ENCODE results near the gene PTPRD.

The PTPRD gene

DNA sequence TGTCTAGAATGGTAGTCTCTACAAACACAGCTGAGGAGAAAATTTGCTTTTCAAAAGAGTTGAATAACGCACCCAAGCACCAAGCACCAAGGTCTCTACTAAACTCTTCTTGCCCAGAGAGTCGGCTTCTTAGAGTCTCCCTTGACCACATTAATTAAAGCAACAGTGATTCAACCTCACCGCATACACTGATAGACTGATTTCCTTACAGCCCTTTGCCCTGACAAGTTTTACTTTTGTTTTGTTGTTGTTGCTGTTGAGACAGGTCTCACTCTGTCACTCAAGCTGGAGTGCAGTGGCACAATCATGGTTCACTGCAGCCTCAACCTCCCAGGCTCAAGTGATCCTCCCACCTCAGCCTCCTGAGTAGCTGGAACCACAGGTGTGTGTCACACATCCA, 1777.5 kb downstream of the PTPRD start:
- H3K27ac ChIP-seq, result no peak overlapping the region
- DNase-seq (ENCODE audit: low read depth, low spot score), result no peak

DNA sequence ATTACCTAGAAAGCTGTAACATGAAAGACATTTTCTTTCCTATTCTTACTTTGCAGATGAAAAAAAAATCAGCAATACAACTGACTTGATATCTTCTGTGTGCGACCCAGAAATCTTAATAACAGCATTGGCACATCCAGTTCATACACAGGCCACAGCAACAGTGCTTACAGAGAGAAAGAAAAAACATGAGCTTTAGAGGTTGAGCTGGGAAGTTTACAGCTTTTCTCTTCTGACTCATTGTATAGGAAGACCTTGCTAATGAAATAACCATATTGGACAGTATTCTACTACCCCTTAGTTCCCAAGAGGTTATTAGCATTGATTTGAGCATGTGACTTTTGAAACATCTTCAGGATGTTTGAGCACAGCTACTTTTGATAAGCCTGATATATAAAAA, 1779.8 kb downstream of the PTPRD start:
- no peak overlapping the region for H3K27ac ChIP-seq
- no peak for DNase-seq (ENCODE audit: low read depth, low spot score)

- H3K27ac ChIP-seq, result no peak overlapping the region
- no peak for DNase-seq (ENCODE audit: low read depth, low spot score)
These were observed 1780.4 kb downstream of the PTPRD start for GRCh38 chr9:8832386-8832785.

DNA sequence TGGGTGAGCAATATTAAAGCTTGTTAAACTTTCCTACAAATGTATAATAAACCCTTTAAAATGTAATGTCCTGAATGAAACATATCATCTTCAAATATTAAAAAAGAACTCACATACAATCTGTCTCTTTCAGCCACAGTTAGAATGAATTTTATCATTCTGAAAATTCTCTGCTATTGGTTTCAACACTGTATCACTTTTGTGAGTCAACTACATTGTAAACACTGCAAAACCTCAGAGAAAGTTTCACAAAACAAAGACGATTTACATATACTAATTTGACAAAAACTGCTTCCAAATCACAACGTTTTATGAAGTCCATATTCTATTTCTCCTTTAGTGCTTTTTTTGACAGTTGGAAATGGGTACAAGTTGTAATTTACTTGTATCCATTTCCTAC, 1781.2 kb downstream of the PTPRD start:
- DNase-seq (ENCODE audit: low read depth, low spot score), result no peak
- no peak overlapping the region for H3K27ac ChIP-seq

GRCh38 chr9:8826281-8826680, 1786.5 kb downstream of the PTPRD start:
- no peak overlapping the region for H3K27ac ChIP-seq
- no peak for DNase-seq (ENCODE audit: low read depth, low spot score)

DNA sequence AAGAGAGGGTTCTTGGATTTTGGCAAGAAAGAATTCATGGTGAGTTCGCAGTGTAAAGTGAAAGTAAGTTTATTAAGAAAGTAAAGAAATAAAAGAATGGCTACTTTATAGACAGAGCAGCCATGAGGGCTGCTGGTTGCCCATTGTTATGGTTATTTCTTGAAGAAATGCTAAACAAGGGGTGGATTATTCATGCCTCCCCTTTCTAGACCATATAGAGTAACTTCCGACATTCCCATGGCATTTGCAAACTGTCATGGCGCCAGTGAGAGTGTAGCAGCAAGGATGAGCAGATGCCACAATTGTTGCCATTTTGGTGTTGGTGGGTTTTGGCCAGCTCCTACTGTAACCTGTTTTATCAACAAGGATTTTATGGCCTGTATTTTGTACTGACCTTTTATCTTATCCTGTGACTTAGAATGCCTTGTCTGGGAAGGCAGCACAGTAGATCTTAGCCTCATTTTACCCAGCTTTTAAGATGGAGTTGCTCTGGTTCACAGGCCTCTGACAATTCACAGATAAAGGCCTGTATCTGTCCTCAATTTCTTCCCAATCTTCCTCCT, 1787.1 kb downstream of the PTPRD start:
- H3K27ac ChIP-seq, result no peak overlapping the region
- DNase-seq (ENCODE audit: low read depth, low spot score), result no peak

DNA sequence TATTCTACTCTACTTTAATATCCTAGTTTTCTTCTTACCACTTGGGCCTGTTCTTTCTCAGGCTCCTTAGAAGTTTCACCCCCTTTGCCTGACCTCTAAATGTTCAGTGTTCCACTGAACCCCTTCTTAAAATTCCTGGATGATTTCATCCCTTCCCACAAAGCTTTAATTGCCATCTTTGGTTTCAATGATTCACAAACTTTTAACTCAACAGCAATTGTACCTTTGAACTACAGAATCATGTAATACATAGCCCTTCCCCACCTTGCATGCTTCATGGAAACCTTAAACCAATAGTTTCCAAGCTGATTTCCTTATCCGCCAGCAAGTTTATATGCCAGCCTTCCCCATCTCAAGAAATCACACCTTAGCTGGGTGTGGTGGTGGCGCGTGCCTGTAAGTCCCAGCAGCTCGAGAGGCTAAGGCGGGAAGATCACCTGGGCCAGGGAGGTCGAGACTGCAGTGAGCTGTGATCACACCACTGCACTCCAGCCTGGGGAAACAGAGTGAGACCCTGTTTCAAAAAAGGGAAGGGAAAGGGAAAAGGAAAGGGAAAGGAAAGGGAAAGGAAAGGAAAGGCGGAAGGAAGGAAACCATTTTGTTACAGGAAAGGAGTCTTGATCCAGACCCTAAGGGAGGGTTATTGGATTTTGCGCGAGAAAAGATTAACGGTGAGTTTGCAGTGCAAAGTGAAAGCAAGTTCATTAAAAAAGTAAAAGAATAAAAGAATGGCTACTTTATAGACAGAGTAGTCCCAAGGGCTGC, 1789.5 kb downstream of the PTPRD start:
- H3K27ac ChIP-seq, result no peak overlapping the region
- DNase-seq (ENCODE audit: low read depth, low spot score), result no peak

- H3K27ac ChIP-seq, result no peak overlapping the region
- DNase-seq (ENCODE audit: low read depth, low spot score), result no peak
These were observed 1790.2 kb downstream of the PTPRD start for GRCh38 chr9:8822667-8823025.

- DNase-seq (ENCODE audit: low read depth, low spot score), result no peak
- no peak overlapping the region for H3K27ac ChIP-seq
These were observed 1790.7 kb downstream of the PTPRD start for GRCh38 chr9:8821910-8822666.

- H3K27ac ChIP-seq, result no peak overlapping the region
- no peak for DNase-seq (ENCODE audit: low read depth, low spot score)
These were observed 1795.5 kb downstream of the PTPRD start for GRCh38 chr9:8817335-8817734.

DNA sequence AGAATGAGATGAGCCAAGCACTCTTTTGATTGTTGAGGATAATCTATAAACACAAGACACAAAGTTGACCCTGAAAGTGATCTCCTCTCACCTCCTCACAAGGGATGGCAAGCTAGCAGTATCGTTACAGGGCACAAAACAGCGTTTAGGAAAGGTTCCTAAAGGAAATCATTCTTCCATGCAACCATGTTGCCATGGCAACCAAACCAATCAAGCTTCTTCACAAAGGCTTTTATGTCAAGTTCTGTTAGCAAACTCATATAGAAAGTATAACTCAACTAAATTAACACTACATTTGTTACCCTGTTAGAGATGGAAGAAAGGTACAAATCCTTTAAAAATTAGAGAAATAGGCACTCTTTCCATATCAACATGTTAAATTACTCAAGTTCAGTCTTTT, 1796.4 kb downstream of the PTPRD start:
- no peak overlapping the region for H3K27ac ChIP-seq
- DNase-seq (ENCODE audit: low read depth, low spot score), result no peak

DNA sequence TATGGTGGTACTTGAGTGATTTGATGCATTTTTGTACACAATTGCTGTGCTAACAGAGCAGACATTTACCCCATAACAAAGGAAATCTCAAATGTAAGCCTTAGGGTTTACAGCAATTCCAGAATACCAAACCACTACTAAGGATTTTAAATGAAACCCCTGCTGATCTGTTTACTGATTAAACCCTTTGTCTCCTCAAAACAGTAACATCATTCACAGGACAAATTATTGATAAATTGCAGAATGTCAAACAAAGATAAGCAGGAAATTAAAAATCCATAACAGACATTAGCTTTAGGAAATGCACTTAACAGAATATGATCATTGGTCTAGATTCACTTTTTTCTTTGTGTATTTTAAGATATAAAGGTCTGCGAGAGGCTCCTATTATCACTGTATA, 1796.9 kb downstream of the PTPRD start:
- no peak for DNase-seq (ENCODE audit: low read depth, low spot score)
- no peak overlapping the region for H3K27ac ChIP-seq

- no peak for DNase-seq (ENCODE audit: low read depth, low spot score)
- H3K27ac ChIP-seq, result no peak overlapping the region
These were observed 1797.6 kb downstream of the PTPRD start for GRCh38 chr9:8815219-8815618.

DNA sequence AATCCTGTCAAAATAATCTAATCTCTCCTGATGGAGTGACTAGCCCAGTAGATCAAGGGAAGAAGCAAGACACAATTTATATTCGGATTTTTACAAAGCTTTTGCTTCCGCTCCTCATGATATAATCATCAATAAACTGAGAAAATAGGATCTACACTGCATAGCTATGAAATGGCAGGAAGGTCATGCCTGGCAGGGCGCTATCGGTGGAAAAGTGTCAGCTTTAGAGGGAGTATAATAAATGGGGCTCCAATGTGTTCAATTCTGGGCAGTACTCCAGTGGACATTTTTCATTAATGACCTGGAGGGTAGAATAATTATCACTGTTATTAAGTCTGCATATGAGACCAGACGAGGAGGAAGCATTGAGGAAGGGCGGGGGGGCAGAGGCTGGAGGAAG, 1799.9 kb downstream of the PTPRD start:
- DNase-seq (ENCODE audit: low read depth, low spot score), result no peak

GRCh38 chr9:8809741-8810140, 1803.1 kb downstream of the PTPRD start:
- no peak overlapping the region for H3K27ac ChIP-seq
- no peak for DNase-seq (ENCODE audit: low read depth, low spot score)

More for the DNA sequence above, 1799.9 kb downstream of the PTPRD start:
- H3K27ac ChIP-seq, result no peak overlapping the region

GRCh38 chr9:8806150-8806549, 1806.7 kb downstream of the PTPRD start:
- no peak overlapping the region for H3K27ac ChIP-seq
- DNase-seq (ENCODE audit: low read depth, low spot score), result no peak

DNA sequence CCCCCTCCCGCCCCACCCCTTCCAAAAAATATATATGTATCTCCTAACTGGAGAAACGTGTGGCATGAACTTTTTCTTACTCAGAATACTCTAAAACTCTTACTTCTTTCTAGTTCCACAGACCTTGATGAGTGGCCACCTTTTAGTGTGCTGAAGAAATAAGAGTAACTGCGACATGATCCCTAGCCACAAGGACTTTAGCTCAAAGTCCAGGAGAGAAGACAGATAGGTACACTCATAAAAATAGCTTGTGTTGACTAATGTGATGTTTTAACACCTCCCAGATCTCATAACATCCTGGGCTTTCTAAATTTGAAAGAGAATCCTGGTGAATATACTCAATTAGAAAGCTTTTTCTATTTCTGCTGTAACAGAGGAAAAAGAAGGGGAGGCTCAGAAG, 1808.2 kb downstream of the PTPRD start:
- no peak overlapping the region for H3K27ac ChIP-seq
- no peak for DNase-seq (ENCODE audit: low read depth, low spot score)

DNA sequence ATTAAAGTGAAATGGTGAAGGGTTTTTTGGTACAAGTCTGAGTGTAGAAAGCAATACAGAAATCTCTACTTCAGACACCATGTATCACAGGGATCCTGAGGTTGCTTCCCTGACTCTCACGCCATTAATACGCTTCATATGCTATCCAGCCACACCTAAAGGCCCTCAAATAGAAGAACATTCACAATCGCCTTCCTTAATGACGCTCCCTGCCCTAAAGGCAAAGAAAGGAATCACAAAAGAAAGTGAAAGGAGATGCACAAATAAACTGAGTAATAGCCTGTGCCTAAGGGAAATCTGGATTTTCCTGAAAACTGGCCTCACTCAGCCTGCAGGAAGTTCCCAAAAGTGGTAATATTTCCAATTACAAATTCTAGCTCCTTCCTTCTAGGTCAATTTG, 1810.6 kb downstream of the PTPRD start:
- H3K27ac ChIP-seq, result no peak overlapping the region
- DNase-seq (ENCODE audit: low read depth, low spot score), result no peak

- no peak for DNase-seq (ENCODE audit: low read depth, low spot score)
- no peak overlapping the region for H3K27ac ChIP-seq
These were observed 1812.6 kb downstream of the PTPRD start for GRCh38 chr9:8800196-8800595.

GRCh38 chr9:8799615-8800014, 1813.2 kb downstream of the PTPRD start:
- DNase-seq (ENCODE audit: low read depth, low spot score), result no peak

GRCh38 chr9:8799206-8799605, 1813.6 kb downstream of the PTPRD start:
- no peak overlapping the region for H3K27ac ChIP-seq
- DNase-seq (ENCODE audit: low read depth, low spot score), result no peak

More at GRCh38 chr9:8799615-8800014, 1813.2 kb downstream of the PTPRD start:
- H3K27ac ChIP-seq, result no peak overlapping the region

GRCh38 chr9:8784838-8785237, 1828.0 kb downstream of the PTPRD start:
- no peak for DNase-seq (ENCODE audit: low read depth, low spot score)
- no peak overlapping the region for H3K27ac ChIP-seq
